22Rv1 (cell line): Measurements from ENCODE around the gene SLC16A13.

ENCODE experiments used
- CTCF ChIP-seq: fragments of 450-650 bp; IDR thresholded peaks from 2 replicates; pipeline ENCODE4 v1.5.1; 2017; ENCODE audit warnings: mild to moderate bottlenecking
- ZFX ChIP-seq: fragments of 450-650 bp; IDR thresholded peaks from 2 replicates; pipeline ENCODE4 v1.6.1; 2017; ENCODE audit warnings: antibody characterized with exemption, borderline replicate concordance

DNA sequence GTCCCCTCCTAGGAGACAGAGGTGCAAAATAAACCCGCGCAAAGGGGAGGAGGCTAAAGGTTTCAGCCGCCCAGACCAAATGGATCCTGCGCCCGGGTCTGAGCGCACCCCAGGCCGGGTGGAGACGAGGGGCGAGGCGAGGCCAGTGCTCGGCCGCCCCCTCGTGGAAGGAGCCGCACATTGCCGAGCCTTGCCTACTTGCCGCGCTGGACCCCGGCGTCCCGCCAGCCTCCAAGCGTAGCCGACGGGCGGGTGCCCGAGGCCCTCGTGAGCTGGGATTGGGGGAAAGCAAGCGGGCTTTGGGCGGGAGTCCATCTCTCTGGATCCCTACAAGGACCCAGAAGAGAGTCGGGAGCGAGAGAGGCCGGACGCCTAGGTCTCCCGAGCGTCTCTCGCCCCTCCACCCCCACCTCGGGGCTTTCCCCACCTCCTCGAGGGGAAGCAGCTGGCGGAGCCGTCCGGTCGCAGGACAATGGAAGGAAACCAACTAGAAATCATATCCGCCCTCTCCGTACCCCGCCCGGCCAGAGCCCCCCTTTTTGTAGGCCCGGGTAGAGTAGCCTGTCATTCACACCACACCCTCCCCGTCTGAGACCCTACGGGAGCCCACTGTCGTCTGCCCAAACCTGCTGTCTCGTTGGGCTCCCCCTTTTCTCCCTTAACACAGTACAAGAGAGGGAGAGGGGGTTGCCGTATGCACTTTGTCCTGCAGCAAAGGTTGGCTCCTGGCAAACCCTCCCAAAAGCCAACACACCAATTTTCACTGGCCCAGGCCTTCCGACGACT lies 13.6 kb upstream of the SLC16A13 start:
- peak; percentile 98 for TF ChIP-seq CTCF
- no peak for TF ChIP-seq ZFX
